Heart right ventricle (tissue), 16 donors: ENCODE data around the gene EMP2. TPM values are rescaled to one million over a fixed set of nuclear protein-coding genes. Genes with fewer than 3 reads are reported as not detected.

Source experiments
- ATAC-seq, 8 donors: fragments of 200-7000 bp; cut with Tn5 transposase; one replicate each; pipeline ENCODE4 v1.9.1; 2020; ENCODE audit warnings: mild to moderate bottlenecking in 8 of 8, moderate library complexity in 8 of 8, moderate number of reproducible peaks in 1 of 8
- DNase-seq, 2 donors: peaks; one replicate each; pipeline ENCODE4 v3.0.0-alpha.2; 2020
- H3K27ac ChIP-seq, 10 donors: fragments of 200-600 bp; sonication (generic) in 2 of 10; one replicate each; pipeline versions ENCODE4 v1.5.0 to v1.8.0; 2020 to 2022; ENCODE audit warnings: mild to moderate bottlenecking in 3 of 10
- H3K27me3 ChIP-seq, 7 donors: fragments of 200-600 bp; one replicate each; pipeline ENCODE4 v1.8.0; 2021 to 2022; ENCODE audit warnings: mild to moderate bottlenecking in 2 of 7
- H3K36me3 ChIP-seq, 9 donors: fragments of 200-600 bp; sonication (generic) in 1 of 9; one replicate each; pipeline versions ENCODE4 v1.5.0 to v1.8.0; 2020 to 2022; ENCODE audit warnings: mild to moderate bottlenecking in 2 of 9
- H3K4me1 ChIP-seq, 9 donors: fragments of 200-600 bp; sonication (generic) in 1 of 9; one replicate each; pipeline versions ENCODE4 v1.5.0 to v1.8.0; 2020 to 2022; ENCODE audit warnings: mild to moderate bottlenecking in 4 of 9
- H3K4me3 ChIP-seq, 10 donors: fragments of 200-600 bp; sonication (generic) in 2 of 10; one replicate each; pipeline versions ENCODE4 v1.5.0 to v1.8.0; 2020 to 2022; ENCODE audit warnings: mild to moderate bottlenecking in 7 of 10, moderate library complexity in 2 of 10
- H3K9me3 ChIP-seq, 11 donors: fragments of 200-600 bp in 10 of 11; sonication (generic) in 2 of 11; one replicate each; pipeline versions ENCODE4 v1.5.0 to v1.8.0; 2013 to 2022; ENCODE audit warnings: mild to moderate bottlenecking in 2 of 11, control low read depth in 1 of 11, moderate library complexity in 1 of 11
- CTCF ChIP-seq, 9 donors: fragments of 200-600 bp; sonication (generic) in 2 of 9; IDR thresholded peaks; one replicate each; pipeline versions ENCODE4 v1.5.0 to v1.8.0; 2021 to 2022; ENCODE audit warnings: antibody characterized with exemption in 9 of 9, mild to moderate bottlenecking in 5 of 9, moderate library complexity in 1 of 9
- WGBS, 2 donors: extraction: QIAGEN DNeasy Blood & Tissue Kit; methylation state at CpG; one replicate each; pipeline ENCODE4 v1.1.7; 2013; ENCODE audit warnings: inconsistent platforms in 1 of 2; 5-methylcytosine and 5-hydroxymethylcytosine counted together
- intact Hi-C, 10 donors: fragments of 100-400 bp; cut with DNase I; formaldehyde crosslinking; loops; one replicate each; pipeline versions ENCODE4 v1.11.1 to v1.14.2; 2022
- polyA plus RNA-seq, 2 donors: library from polyadenylated mRNA; stranded (reverse); fragments of 200-250 nt; gene quantifications; one replicate each; pipeline ENCODE4 v1.2.3, GENCODE V29; 2013
- total RNA-seq, 10 donors: library from RNA; stranded (reverse); fragmentation: NEBNext Ultra II Directional in 3 of 10; extraction: Animal tissue kit (Norgen Biotek cat#: 25700) in 3 of 10; gene quantifications; one replicate each; pipeline versions ENCODE4 v1.2.1 to v1.2.4, GENCODE V29; 2021 to 2023
- donor health status: Arrhythmogenic right ventricular cardiomyopathy.
- donor health status: ischemic (EF 13 %, LVEDD 7.1; RV severe dilation, severe dysfunction).
- donor health status: healthy with polysubstance abuse.
- donor health status: DM: no; HTN: yes; CAD: no.
- donor health status: DM: no; HTN: no; CAD: no.
- donor health status: ischemic (EF 25% LVEDD 6.9; RV normal size, moderate dysfunction).
- donor health status: ischemic (EF 25% LVEDD 5.7; RV mildly dilated, moderate dysfunction).
- donor health status: healthy.
- donor health status: DM: yes; HTN: yes; CAD: no.
- donor health status: Ischemic cardiomyopathy.
- donor health status: ischemic (EF 35%, LVEDD 5.7; RV mildly dilated, moderate dysfunction).
- donor health status: nonischemic (EF 11% LVEDD 7.7; RV severe dilation, severe dysfunction).
- donor health status: DM: yes; HTN: yes; CAD: no.
- donor health status: PGD.
- donor health status: ischemic (EF 29% LVEDD 5.4; RV normal size, mild dysfunction).
- donor health status: nonischemic (EF 23%, LVEDD 6.1; RV moderate dilation, normal function).

EMP2 gene
- total and polyA plus RNA-seq, 12 donors = 36.1 to 108 (median 58.6) TPM

- no peaks in the 10 kb centered on the region for H3K9me3 ChIP-seq
- no peak for TF ChIP-seq CTCF (IDR thresholded peaks at IDR 0.05)
- WGBS, 2 donors = 65 to 68% methylated on average over 3 of the region's 3 CpGs
- H3K36me3 ChIP-seq = no peaks in the 10 kb centered on the region
- peaks cover 0 to 45% (median 32%) of the 10 kb centered on the region in 9 donors for H3K4me1 ChIP-seq
- H3K27me3 ChIP-seq = peaks cover 0 to 4% (median 0%) of the 10 kb centered on the region in 7 donors
- no peak overlapping the region for H3K27ac ChIP-seq
- intact Hi-C loops = loop anchor here in 1 of 10 donors (10.0 kb wide), 1 partner anchor 58 kb away; no protein-coding TSS in a partner anchor
- DNase-seq = no peak
- no peak for ATAC-seq
- no peak overlapping the region for H3K4me3 ChIP-seq
Observed at GRCh38 chr16:10597187-10597601, 16.8 kb upstream of the EMP2 start.

- 65 to 72% methylated on average over 9 of the region's 9 CpGs for WGBS, 2 donors
- H3K4me3 ChIP-seq = no peak overlapping the region
- H3K27ac ChIP-seq = no peak overlapping the region
- ATAC-seq = no peak
- peaks cover 0 to 4% (median 0%) of the 10 kb centered on the region in 7 donors for H3K27me3 ChIP-seq
- peaks cover 0 to 20% (median 16%) of the 10 kb centered on the region in 9 donors for H3K4me1 ChIP-seq
- intact Hi-C loops = loop anchor here in 1 of 10 donors (10.0 kb wide), 1 partner anchor 60 kb away; no protein-coding TSS in a partner anchor
- no peaks in the 10 kb centered on the region for H3K9me3 ChIP-seq
- no peaks in the 10 kb centered on the region for H3K36me3 ChIP-seq
- no peak for DNase-seq
- TF ChIP-seq CTCF (IDR thresholded peaks at IDR 0.05) = no peak
Observed at GRCh38 chr16:10594312-10594950, 14.0 kb upstream of the EMP2 start.

- no peak for ATAC-seq
- DNase-seq = no peak
- no peaks in the 10 kb centered on the region for H3K36me3 ChIP-seq
- H3K4me1 ChIP-seq = peaks cover 0 to 4% (median 2%) of the 10 kb centered on the region in 9 donors
- H3K9me3 ChIP-seq = no peaks in the 10 kb centered on the region
- H3K27ac ChIP-seq = no peak overlapping the region
- no peaks in the 10 kb centered on the region for H3K27me3 ChIP-seq
- WGBS, 2 donors = 72 to 76% methylated on average over 1 of the region's 1 CpG
- no peak for TF ChIP-seq CTCF (IDR thresholded peaks at IDR 0.05)
- intact Hi-C loops = loop anchor here in 1 of 10 donors (10.0 kb wide), 1 partner anchor 62 kb away; no protein-coding TSS in a partner anchor
- no peak overlapping the region for H3K4me3 ChIP-seq
Observed at GRCh38 chr16:10592611-10593010, 12.2 kb upstream of the EMP2 start.

GRCh38 chr16:10590342-10590741, 9.9 kb upstream of the EMP2 start:
- intact Hi-C loops = loop anchor here in 1 of 10 donors (10.0 kb wide), 1 partner anchor 64 kb away; no protein-coding TSS in a partner anchor
- no peak for ATAC-seq
- no peak overlapping the region for H3K4me3 ChIP-seq
- WGBS, 2 donors = 86 to 91% methylated on average over 4 of the region's 4 CpGs
- peaks cover 0 to under 1% (median 0%) of the 10 kb centered on the region in 9 donors for H3K4me1 ChIP-seq
- no peak overlapping the region for H3K27ac ChIP-seq
- DNase-seq = no peak
- H3K27me3 ChIP-seq = peaks cover 0 to 7% (median 0%) of the 10 kb centered on the region in 7 donors
- no peak for TF ChIP-seq CTCF (IDR thresholded peaks at IDR 0.05)
- no peaks in the 10 kb centered on the region for H3K36me3 ChIP-seq
- no peaks in the 10 kb centered on the region for H3K9me3 ChIP-seq
